GM21528 (cell line): ENCODE data around the gene GAPDH.
"Not testable (repeated sequence)": the region's sequence is repeated elsewhere in the genome, so short reads cannot be mapped to it uniquely, and the experiment has no call there.

Experiments used
- ATAC-seq: cut with Tn5 transposase; IDR thresholded peaks from one replicate; pipeline ENCODE4 v1.9.1; 2021; ENCODE audit warnings: mild to moderate bottlenecking, moderate library complexity; ENCODE audit not compliant: unreplicated experiment, low FRiP score

The GAPDH gene

GRCh38 chr12:6541371-6542165 lies 7.3 kb downstream of the GAPDH start:
- ATAC-seq = no peak

- ATAC-seq = no peak
Observed at GRCh38 chr12:6542209-6543009, 8.1 kb downstream of the GAPDH start.

GRCh38 chr12:6546016-6546415 lies 11.7 kb downstream of the GAPDH start:
- no peak for ATAC-seq

GRCh38 chr12:6547566-6547965 lies 13.2 kb downstream of the GAPDH start:
- ATAC-seq = no peak

- no peak for ATAC-seq
Observed at GRCh38 chr12:6547987-6548386, 13.7 kb downstream of the GAPDH start.

GRCh38 chr12:6548556-6548955 lies 14.2 kb downstream of the GAPDH start:
- no peak for ATAC-seq

GRCh38 chr12:6548966-6549683 lies 14.8 kb downstream of the GAPDH start:
- ATAC-seq = no peak

- ATAC-seq = no peak
Observed at GRCh38 chr12:6549684-6550151, 15.4 kb downstream of the GAPDH start.

GRCh38 chr12:6550294-6551062 lies 16.2 kb downstream of the GAPDH start:
- ATAC-seq = no peak

- ATAC-seq = no peak
Observed at GRCh38 chr12:6551063-6551461, 16.7 kb downstream of the GAPDH start.

- ATAC-seq = no peak
Observed at GRCh38 chr12:6551496-6552139, 17.3 kb downstream of the GAPDH start.

GRCh38 chr12:6552140-6552551 lies 17.8 kb downstream of the GAPDH start:
- ATAC-seq = no peak

- ATAC-seq = no peak
Observed at GRCh38 chr12:6553051-6553868, 18.9 kb downstream of the GAPDH start.

GRCh38 chr12:6554168-6555017 lies 20.1 kb downstream of the GAPDH start:
- ATAC-seq = no peak

- peak; percentile 23 for ATAC-seq
Observed at GRCh38 chr12:6555018-6555691, 20.8 kb downstream of the GAPDH start.

GRCh38 chr12:6556496-6556817 lies 22.1 kb downstream of the GAPDH start:
- ATAC-seq = not testable (repeated sequence)

- ATAC-seq = no peak
Observed at GRCh38 chr12:6556857-6557256, 22.5 kb downstream of the GAPDH start.
